Cardiac fibroblast (primary cell): ENCODE data around the gene CALHM1.

Experiments
- DNase-seq, 2 donors: peaks; one replicate each; pipeline versions ENCODE4 v3.0.0 to v3.0.0-alpha.2; 2010; ENCODE audit warnings: low read depth in 2 of 2
- H3K4me3 ChIP-seq, 2 donors: replicated peaks in 1 of 2; 1 replicate in 1 of 2; 2 replicates in 1 of 2; pipeline ENCODE4 v1.5.1; 2011; ENCODE audit warnings: low read depth in 2 of 2, low read length in 2 of 2, mild to moderate bottlenecking in 2 of 2, moderate library complexity in 1 of 2
- CTCF ChIP-seq: IDR thresholded peaks from one replicate; pipeline ENCODE4 v1.5.1; 2011; ENCODE audit warnings: low read depth, mild to moderate bottlenecking, low read length, inconsistent platforms

Gene CALHM1

GRCh38 chr10:103455235-103455634 lies 3.5 kb downstream of the CALHM1 start:
- DNase-seq, result no peak
- no peak overlapping the region for H3K4me3 ChIP-seq
- TF ChIP-seq CTCF, result no peak

GRCh38 chr10:103454026-103454425 lies 4.7 kb downstream of the CALHM1 start:
- TF ChIP-seq CTCF, result no peak
- DNase-seq, result no peak
- no peak overlapping the region for H3K4me3 ChIP-seq

DNA sequence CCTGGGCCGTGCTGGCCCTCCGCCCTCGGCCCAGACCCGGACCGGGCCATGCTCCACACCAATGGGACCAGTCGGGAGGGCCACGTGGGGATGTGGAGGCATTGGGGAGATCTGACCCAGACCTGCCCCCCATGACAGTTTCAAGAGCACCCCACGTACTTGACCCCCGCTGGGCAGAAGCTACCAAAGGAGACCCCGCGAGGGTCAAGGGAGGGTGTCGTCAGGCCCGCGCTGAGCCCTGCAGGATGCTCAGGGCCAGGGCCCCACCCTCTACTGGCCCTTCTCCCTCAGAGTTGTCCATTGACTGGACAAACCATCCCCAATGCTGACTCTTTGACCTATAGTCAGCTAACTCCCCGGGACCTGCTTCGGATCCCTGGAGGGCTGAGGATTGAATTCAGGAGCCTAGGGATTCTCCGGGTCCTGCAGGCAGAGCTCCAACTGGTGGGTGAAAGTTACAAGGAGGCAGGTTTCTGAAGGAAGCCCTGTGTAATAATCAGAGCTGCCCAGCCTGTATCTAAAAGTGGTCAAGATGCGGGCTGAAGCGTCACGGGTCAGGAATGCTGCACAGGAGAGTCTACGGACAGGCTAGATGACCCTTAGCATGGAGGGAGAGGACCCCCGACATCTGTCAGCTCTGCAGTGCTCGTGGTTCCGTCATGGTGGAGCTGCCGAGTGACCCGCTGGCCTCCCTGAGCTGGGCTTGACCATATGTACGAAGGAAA lies 6.0 kb downstream of the CALHM1 start:
- H3K4me3 ChIP-seq, result peak overlapping the region; percentile 70 to 85
- no peak for DNase-seq
- TF ChIP-seq CTCF, result no peak

DNA sequence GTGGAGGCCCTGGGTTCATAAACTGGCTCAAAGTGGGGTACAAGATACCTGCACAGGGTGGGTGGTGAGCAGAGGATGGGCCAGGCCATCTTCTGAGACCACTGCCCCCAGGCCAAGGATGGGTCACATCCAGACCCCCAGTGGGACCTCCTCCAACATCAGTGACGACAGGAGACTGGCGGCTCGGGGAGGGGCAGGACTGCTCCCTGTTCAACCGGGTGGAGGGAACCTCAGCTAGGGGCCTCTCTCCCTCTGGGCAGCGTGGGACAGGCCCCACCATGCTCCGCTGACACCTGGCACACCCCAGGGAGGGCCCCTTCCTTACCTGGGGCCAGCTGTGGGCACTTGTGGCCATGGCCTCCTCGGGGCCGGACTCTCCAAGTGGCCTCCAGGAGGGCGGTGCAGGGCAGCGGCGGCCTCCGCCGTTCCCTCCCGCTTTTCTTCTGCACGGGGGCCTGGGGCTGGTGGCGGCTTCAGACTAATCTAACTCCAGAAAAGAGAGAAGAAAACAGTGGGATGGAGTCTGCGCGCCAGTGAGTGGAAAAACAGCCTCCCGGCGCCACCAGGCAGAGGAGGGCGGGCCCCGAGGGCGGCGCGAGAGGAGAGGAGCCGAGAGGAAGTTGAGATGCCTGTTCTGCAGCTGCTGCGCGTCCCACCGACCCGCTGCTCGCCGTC lies 6.7 kb downstream of the CALHM1 start, which contains the start of gene CALHM2:
Gene CALHM2 (minus strand): TSS at position 540 of the 675 bp plus-strand sequence. CDS start 2,429 bp downstream, outside the sequence.
- TF ChIP-seq CTCF, result no peak
- peak; percentile 50 to 63 for DNase-seq

GRCh38 chr10:103451091-103451813 lies 7.4 kb downstream of the CALHM1 start:
- TF ChIP-seq CTCF, result no peak
- H3K4me3 ChIP-seq, result peak overlapping the region; percentile 70 to 85
- DNase-seq, result peak; percentile 39 to 81

More for the DNA sequence above, 6.7 kb downstream of the CALHM1 start, which contains the start of gene CALHM2:
- H3K4me3 ChIP-seq, result peak within 1 kb of the TSS; percentile 70 to 85

DNA sequence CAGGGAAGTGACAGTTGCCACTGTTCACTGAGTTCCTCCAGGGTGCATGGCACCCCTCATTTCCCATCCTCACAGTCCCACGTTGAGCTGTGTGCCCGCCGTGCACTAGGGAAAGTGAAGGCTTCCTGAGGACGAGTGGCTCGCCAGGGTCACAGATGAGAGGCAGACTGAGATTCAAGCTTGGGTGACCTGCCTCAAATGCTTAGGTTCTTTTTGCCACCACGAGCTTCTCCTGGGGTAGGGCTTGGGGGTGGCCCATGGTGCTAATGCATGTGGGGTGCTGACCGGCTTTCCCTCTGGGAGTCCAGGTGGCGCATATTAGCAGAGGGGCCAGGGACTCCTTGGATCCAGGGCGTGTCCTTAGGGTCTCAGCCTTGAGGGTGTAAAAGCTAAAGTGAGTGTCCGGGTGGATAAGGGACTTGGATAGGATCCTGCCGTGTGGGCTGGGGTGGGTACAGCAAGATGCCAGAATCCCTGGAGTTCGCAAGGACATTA lies 8.5 kb downstream of the CALHM1 start:
- no peak for TF ChIP-seq CTCF
- no peak for DNase-seq
- H3K4me3 ChIP-seq, result peak overlapping the region in 1 of 2 donors; percentile 85
